Measurements from ENCODE around the gene LRP1-AS. TPM values are rescaled to one million over a fixed set of nuclear protein-coding genes. Genes with fewer than 3 reads are reported as not detected.

Gene LRP1-AS
- total RNA-seq, 4 donors from 2014 or later: not detected

DNA sequence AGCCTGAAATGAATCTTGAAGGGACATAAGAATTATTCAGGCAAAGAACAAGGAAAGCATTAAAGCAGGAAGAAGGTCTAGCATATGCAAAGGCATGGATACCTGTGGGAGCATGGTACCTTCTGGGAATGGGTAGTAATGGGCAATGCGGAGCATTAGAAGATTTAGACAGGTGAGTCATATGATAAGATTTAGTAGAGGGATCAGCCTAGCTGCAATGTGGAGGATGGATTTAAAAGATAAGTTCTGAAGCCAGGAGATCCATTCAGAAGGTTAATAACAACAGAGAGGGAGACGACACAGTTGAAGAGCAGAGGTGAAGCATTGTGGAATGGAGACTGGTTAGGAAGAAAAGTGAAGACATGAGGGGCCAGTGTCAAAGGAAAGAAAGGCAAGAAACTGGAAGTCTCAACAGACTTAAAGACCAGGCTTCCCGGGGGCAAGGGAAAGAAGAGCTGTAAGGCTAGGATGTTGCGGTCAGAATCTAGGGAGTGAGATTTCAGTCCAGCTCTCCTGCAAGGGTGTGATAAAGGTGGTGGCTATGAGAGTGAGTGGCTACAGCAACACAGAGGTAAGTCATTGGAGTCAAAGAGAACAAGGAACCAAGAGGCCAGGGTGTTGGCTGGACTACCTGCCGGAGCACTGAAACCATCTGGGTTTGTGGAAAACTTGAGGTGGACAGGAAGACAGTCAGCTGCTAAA lies 30.7 kb downstream of the LRP1-AS start:
- H3K9me3 ChIP-seq: no peaks in the 10 kb centered on the region
- H3K27ac ChIP-seq: no peak overlapping the region
- WGBS, 2 donors: 90 to 92% methylated on average over 4 to 5 of the region's 5 CpGs
- DNase-seq (ENCODE audit: low spot score in 2 of 2): no peak
- H3K4me1 ChIP-seq: peaks cover 0 to 18% (median 7%) of the 10 kb centered on the region in 4 donors
- TF ChIP-seq, protein P1, sequence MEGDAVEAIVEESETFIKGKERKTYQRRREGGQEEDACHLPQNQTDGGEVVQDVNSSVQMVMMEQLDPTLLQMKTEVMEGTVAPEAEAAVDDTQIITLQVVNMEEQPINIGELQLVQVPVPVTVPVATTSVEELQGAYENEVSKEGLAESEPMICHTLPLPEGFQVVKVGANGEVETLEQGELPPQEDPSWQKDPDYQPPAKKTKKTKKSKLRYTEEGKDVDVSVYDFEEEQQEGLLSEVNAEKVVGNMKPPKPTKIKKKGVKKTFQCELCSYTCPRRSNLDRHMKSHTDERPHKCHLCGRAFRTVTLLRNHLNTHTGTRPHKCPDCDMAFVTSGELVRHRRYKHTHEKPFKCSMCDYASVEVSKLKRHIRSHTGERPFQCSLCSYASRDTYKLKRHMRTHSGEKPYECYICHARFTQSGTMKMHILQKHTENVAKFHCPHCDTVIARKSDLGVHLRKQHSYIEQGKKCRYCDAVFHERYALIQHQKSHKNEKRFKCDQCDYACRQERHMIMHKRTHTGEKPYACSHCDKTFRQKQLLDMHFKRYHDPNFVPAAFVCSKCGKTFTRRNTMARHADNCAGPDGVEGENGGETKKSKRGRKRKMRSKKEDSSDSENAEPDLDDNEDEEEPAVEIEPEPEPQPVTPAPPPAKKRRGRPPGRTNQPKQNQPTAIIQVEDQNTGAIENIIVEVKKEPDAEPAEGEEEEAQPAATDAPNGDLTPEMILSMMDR (IDR thresholded peaks at IDR 0.05): no peak
- TF ChIP-seq EP300 (IDR thresholded peaks at IDR 0.05) (no peak), POLR2A (IDR thresholded peaks at IDR 0.05) (no peak)
- no peaks in the 10 kb centered on the region for H3K27me3 ChIP-seq
- no peak overlapping the region for H3K4me3 ChIP-seq
- H3K36me3 ChIP-seq: no peaks in the 10 kb centered on the region

DNA sequence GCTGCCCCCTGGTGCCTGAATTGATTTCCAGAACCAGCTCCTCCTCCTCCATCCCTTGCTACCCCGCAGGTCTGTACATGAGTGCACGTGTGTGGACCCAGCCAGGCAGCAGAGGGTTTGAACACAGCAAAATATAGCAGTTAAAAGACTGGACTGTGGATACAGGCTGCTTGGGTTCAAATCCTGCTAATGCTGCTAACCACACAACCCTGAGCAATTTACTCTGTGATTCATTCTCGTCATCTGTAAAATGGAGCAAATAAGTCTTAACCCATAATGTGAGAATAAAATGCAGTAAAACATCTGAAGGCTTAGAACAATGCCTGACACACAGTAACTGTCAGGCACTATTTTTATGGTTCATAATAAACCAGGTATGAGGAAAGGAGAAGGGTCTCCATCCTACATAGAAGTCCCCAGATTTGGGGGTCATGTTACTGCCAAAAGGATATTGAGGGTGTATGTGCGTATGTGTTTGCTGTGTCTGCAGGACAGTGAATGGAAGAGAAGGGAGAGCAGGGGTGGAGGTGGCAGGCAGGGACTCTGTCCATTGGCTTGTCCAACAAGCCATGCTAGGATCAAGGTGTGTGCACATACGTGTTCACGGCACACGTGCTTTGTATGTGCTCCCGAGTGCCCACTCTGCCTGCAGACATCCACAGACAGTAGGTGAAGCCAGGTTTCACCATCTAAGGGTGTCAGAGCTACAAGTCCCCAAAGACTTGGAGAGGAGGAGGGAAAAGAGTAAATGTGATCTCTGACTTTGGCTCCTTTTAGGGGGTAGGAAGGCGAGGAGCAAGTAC lies 34.7 kb downstream of the LRP1-AS start:
- Histone ChIP-seq H3K4me3 (peak overlapping the region; percentile 11 to 74 (median 58)), H3K9me3 (no peaks in the 10 kb centered on the region), H3K36me3 (peaks cover 0 to 8% (median 0%) of the 10 kb centered on the region in 3 donors), H3K27me3 (no peaks in the 10 kb centered on the region), H3K27ac (peak overlapping the region; percentile 99), H3K4me1 (peaks cover 0 to 34% (median 25%) of the 10 kb centered on the region in 4 donors)
- no peak for DNase-seq (ENCODE audit: low spot score in 2 of 2)
- WGBS, 2 donors: 62 to 66% methylated on average over 9 of the region's 9 CpGs
- no peak for TF ChIP-seq POLR2A (IDR thresholded peaks at IDR 0.05)
- TF ChIP-seq, protein P1 (IDR thresholded peaks at IDR 0.05): peak in 2 of 5 experiments; percentile 79 to 83

DNA sequence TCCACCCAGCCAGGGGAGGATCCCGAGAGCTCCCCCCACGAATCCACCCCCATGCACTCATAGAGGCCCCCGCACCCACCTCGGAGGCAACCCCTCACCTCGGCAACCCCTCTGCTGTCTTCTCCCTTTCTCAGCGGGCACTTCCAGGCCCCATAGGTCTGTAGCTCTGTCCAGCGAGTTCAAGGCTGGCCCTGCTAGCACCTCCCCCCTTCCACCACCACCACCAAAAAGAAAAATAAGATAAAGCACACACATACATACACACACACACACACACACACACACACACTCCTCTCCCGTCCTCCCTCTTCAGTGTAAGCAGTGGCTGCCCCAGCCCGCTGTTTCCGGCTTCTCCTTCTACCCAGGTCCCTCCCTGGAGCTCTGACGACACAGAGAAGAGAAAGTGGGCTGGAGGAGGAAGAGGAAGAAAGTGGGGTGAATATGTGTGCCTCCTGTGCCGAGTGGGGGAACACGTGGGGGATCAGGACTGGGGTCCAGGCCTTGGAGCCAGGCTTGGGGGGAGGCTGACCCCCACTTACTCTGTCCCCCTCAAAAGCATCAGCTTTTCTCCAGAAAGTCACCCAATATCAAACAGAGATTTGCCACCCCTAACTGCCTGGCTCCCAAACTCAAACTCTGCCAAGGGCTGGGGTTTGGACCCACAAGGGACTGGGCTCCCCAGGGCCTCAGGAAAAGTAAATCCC lies 36.2 kb downstream of the LRP1-AS start, which contains the start of gene STAT6:
Gene STAT6, minus strand, starts transcription at position 332 of the 704 bp plus-strand sequence. CDS start 3,084 bp downstream, outside the sequence.
- Histone ChIP-seq H3K27ac (peak within 1 kb of the TSS; percentile 99), H3K36me3 (peaks cover 2 to 23% (median 5%) of the 10 kb centered on the region in 3 donors), H3K27me3 (no peaks in the 10 kb centered on the region), H3K4me1 (peaks cover 0 to 49% (median 32%) of the 10 kb centered on the region in 4 donors), H3K4me3 (peak within 1 kb of the TSS; percentile 53 to 94 (median 68)), H3K9me3 (no peaks in the 10 kb centered on the region)
- 0 to 1% methylated on average over 12 to 13 of the region's 13 CpGs for WGBS, 2 donors
- TF ChIP-seq, protein P1 (IDR thresholded peaks at IDR 0.05): peak in 2 of 5 experiments; percentile 13 to 43
- TF ChIP-seq POLR2A (IDR thresholded peaks at IDR 0.05) (peak; percentile 15 to 79), EP300 (IDR thresholded peaks at IDR 0.05) (no peak)
- peak; percentile 74 to 86 for DNase-seq (ENCODE audit: low spot score in 2 of 2)

DNA sequence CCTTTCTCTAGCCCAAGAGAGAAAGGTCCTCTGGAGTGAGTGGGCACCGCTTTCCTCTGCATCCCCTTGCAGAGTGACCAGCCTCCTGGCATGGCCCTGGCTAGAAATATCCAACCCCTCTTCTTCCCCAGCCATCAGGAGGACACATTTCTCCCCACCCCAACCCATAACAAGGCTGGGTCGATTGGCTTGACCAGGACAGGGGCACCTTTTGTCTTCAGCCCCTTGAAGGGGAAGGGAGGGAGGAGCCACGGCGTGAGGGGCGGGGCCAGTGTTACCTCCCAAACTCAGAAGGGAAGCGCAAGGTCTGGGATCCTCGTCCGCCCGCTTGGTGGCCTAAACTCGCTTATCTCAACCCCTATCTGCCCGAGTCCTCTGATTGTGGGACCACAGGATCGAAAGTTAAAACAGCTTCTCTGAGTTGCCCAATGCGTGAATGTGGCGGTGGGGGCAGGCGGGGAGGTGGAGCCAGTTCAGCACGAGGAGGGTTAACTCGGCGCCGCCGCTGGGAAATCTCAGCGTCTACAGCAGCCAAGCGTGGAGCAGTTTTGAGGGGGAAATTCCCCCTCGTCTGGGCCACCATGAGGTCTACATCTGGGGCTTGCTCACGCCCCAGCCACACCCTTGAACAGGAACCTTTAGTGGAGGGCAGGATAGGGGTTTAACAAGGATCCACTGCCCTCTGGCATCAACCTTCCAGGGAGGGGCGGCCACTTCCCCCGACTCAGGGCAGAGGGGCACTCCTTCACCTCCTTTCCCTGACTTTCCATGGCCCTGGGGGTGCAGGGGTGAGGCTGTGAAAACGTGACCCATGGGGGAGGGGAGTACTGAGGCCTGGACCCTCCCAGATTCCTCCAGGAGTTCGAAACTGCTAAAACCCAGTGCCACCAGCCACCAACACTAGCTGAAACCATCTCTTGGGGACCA lies 37.1 kb downstream of the LRP1-AS start:
- Histone ChIP-seq H3K36me3 (peaks cover 7 to 31% (median 13%) of the 10 kb centered on the region in 3 donors), H3K27me3 (no peaks in the 10 kb centered on the region), H3K4me1 (peaks cover 0 to 51% (median 32%) of the 10 kb centered on the region in 4 donors), H3K4me3 (peak overlapping the region; percentile 53 to 94 (median 68)), H3K27ac (peak overlapping the region; percentile 99), H3K9me3 (no peaks in the 10 kb centered on the region)
- TF ChIP-seq, protein P1 (IDR thresholded peaks at IDR 0.05): peak in 1 of 5 experiments; percentile 28
- peak in 1 of 2 donors; percentile 86 for TF ChIP-seq EP300 (IDR thresholded peaks at IDR 0.05)
- TF ChIP-seq POLR2A (IDR thresholded peaks at IDR 0.05): peak in 1 of 2 donors; percentile 52
- DNase-seq (ENCODE audit: low spot score in 2 of 2): peak; percentile 71 to 78
- 2% methylated on average over 21 to 25 of the region's 28 CpGs for WGBS, 2 donors

Data from tibial nerve (tissue), 4 donors.